Cardiac muscle cell (in vitro differentiated cells and primary cell): ENCODE results near the gene CDC16. TPM values are rescaled to one million over a fixed set of nuclear protein-coding genes. Genes with fewer than 3 reads are reported as not detected.
A peak's percentile ranks its signal among the peaks of the same experiment; 100 is the strongest.

ENCODE experiments used
- DNase-seq, 2 donors: peaks; one replicate each; pipeline versions ENCODE4 v3.0.0 to v3.0.0-alpha.2; 2010 to 2017; ENCODE audit warnings: low read depth in 1 of 2, low spot score in 1 of 2
- H3K27ac ChIP-seq: fragments of 200-600 bp; sonication (generic); 2 replicates; pipeline ENCODE4 v1.5.1; 2016
- H3K27me3 ChIP-seq: fragments of 200-600 bp; sonication (generic); 2 replicates; pipeline ENCODE4 v1.6.0; 2016; ENCODE audit warnings: control low read depth
- H3K36me3 ChIP-seq: fragments of 200-600 bp; sonication (generic); 2 replicates; pipeline ENCODE4 v1.5.1; 2016; ENCODE audit warnings: control low read depth
- H3K4me1 ChIP-seq: fragments of 200-600 bp; sonication (generic); 2 replicates; pipeline ENCODE4 v1.8.1; 2017; ENCODE audit warnings: low read depth, mild to moderate bottlenecking, mixed run types
- H3K4me3 ChIP-seq: fragments of 200-600 bp; sonication (generic); 2 replicates; pipeline ENCODE4 v1.5.1; 2016; ENCODE audit warnings: mild to moderate bottlenecking
- H3K9me3 ChIP-seq: fragments of 200-600 bp; sonication (generic); 2 replicates; pipeline ENCODE4 v1.5.1; 2017; ENCODE audit warnings: low read depth, mild to moderate bottlenecking, control low read depth
- CTCF ChIP-seq: IDR thresholded peaks from 2 replicates; pipeline ENCODE4 v1.5.1; 2012; ENCODE audit warnings: low read depth, mild to moderate bottlenecking, low read length
- polyA plus RNA-seq: library from polyadenylated mRNA; unstranded; fragments of >200 nt; fragmentation: Nextera tagmentation; extraction: Ambion mirVana; gene quantifications from 2 replicates; pipeline ENCODE4 v1.2.1, GENCODE V29; 2016
- total RNA-seq: library from RNA; depleted of rRNA; stranded (reverse); fragments of >200 nt; gene quantifications from 2 replicates; pipeline ENCODE4 v1.2.3, GENCODE V29; 2016

The CDC16 gene
- total and polyA plus RNA-seq, 2 experiments from 2014 or later = 36.8 to 48.7 TPM

GRCh38 chr13:114211446-114212157, 23.1 kb upstream of the CDC16 start:
- Histone ChIP-seq H3K4me3 (no peak overlapping the region), H3K27ac (no peak overlapping the region), H3K9me3 (no peaks in the 10 kb centered on the region), H3K36me3 (no peaks in the 10 kb centered on the region), H3K27me3 (peaks cover 4% of the 10 kb centered on the region), H3K4me1 (no peaks in the 10 kb centered on the region)
- no peak for TF ChIP-seq CTCF
- DNase-seq = no peak

- H3K4me1 ChIP-seq = no peaks in the 10 kb centered on the region
- no peak overlapping the region for H3K27ac ChIP-seq
- no peaks in the 10 kb centered on the region for H3K9me3 ChIP-seq
- TF ChIP-seq CTCF = no peak
- no peak for DNase-seq
- no peak overlapping the region for H3K4me3 ChIP-seq
- H3K36me3 ChIP-seq = no peaks in the 10 kb centered on the region
- peaks cover 4% of the 10 kb centered on the region for H3K27me3 ChIP-seq
Measured at GRCh38 chr13:114212158-114212495, 22.6 kb upstream of the CDC16 start.

GRCh38 chr13:114213980-114214379, 20.7 kb upstream of the CDC16 start:
- TF ChIP-seq CTCF = no peak
- Histone ChIP-seq H3K27me3 (peaks cover 4% of the 10 kb centered on the region), H3K9me3 (no peaks in the 10 kb centered on the region), H3K27ac (no peak overlapping the region), H3K4me3 (no peak overlapping the region), H3K4me1 (no peaks in the 10 kb centered on the region), H3K36me3 (no peaks in the 10 kb centered on the region)
- no peak for DNase-seq

GRCh38 chr13:114219392-114219791, 15.3 kb upstream of the CDC16 start:
- peaks cover 8% of the 10 kb centered on the region for H3K4me1 ChIP-seq
- H3K9me3 ChIP-seq = no peaks in the 10 kb centered on the region
- peak in 1 of 2 donors; percentile 50 for DNase-seq
- no peak overlapping the region for H3K27ac ChIP-seq
- no peak overlapping the region for H3K4me3 ChIP-seq
- peaks cover 4% of the 10 kb centered on the region for H3K27me3 ChIP-seq
- H3K36me3 ChIP-seq = no peaks in the 10 kb centered on the region
- no peak for TF ChIP-seq CTCF

- peak; percentile 75 to 82 for DNase-seq
- Histone ChIP-seq H3K4me1 (peaks cover 8% of the 10 kb centered on the region), H3K36me3 (no peaks in the 10 kb centered on the region), H3K9me3 (no peaks in the 10 kb centered on the region), H3K27me3 (no peaks in the 10 kb centered on the region), H3K4me3 (no peak overlapping the region), H3K27ac (peak overlapping the region; percentile 50)
- no peak for TF ChIP-seq CTCF
Measured at GRCh38 chr13:114222461-114222968, 12.2 kb upstream of the CDC16 start.
